Measurements from ENCODE around the gene ELP2. TPM values are rescaled to one million over a fixed set of nuclear protein-coding genes. Genes with fewer than 3 reads are reported as not detected.

Gene ELP2
- total and polyA plus RNA-seq, 2 donors (not counting 3 experiments of a cell fraction or from before 2014, with no cell fraction given) = 37.8 to 90.5 TPM

DNA sequence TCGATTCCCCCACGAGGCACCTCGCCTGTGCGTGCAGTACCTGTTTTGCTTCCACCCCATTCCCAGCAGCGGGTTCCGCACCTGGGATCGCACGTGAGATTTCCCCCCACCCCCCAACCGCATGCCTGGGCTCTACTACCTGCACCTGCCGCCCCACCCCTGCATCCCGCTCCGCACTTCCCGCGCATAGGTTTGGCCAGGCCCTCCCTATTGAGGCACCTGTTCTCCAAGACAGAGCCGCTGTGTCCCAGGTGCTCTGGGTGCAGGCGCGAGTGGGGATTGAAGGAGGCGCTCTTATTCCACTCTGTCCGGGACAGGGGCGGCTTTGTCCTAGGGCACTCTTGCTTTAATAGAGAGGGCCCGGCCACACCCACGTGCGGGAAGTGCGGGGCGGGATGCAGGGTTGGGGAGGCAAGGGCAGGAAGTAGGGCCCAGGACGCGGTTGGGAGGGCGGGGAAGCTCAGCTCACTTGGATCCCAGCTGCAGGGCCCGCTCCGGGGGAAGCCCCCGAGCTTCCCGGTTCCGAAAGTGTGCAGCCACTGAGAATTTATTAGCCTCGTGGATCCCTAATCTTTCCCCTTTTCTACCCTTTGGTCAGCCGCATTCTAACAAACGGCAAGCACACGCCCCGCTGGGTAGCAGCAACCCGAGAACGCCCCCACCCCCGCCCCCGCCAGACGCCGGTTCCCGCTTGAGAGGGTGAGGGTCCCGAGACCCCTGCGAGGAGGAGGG lies 56.9 kb downstream of the ELP2 start:
- H3K9me1 ChIP-seq (replicated peaks; ENCODE audit: control insufficient read depth, extremely low read depth, insufficient read depth, low read length) = no peaks in the 10 kb centered on the region
- H3K79me2 ChIP-seq (ENCODE audit: control insufficient read depth, insufficient read depth, low read length) = no peaks in the 10 kb centered on the region
- peak overlapping the region; percentile 83 for H2AFZ ChIP-seq (ENCODE audit: low read depth, low read length)
- TF ChIP-seq, protein P1, sequence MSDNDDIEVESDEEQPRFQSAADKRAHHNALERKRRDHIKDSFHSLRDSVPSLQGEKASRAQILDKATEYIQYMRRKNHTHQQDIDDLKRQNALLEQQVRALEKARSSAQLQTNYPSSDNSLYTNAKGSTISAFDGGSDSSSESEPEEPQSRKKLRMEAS (IDR thresholded peaks at IDR 0.05; ENCODE audit: insufficient read depth, insufficient read length) = no peak
- TF ChIP-seq JUN (IDR thresholded peaks at IDR 0.05; ENCODE audit: borderline replicate concordance, insufficient read depth, insufficient read length, low read depth) (no peak), GATA2 (IDR thresholded peaks at IDR 0.05; ENCODE audit: insufficient read depth, insufficient read length, low read depth, low read length) (no peak), MYC (IDR thresholded peaks at IDR 0.05; ENCODE audit: low read depth, low read length) (no peak), POLR2A (IDR thresholded peaks at IDR 0.05; ENCODE audit: low read depth, low read length) (no peak), POLR2AphosphoS5 (IDR thresholded peaks at IDR 0.05; ENCODE audit: insufficient read depth, low read depth, low read length) (no peak), EZH2 (IDR thresholded peaks at IDR 0.05; ENCODE audit: borderline replicate concordance, low read depth, low read length, severe bottlenecking) (no peak), FOS (IDR thresholded peaks at IDR 0.05; ENCODE audit: borderline replicate concordance, insufficient read depth, low read length) (no peak)
- TF ChIP-seq, protein P2, sequence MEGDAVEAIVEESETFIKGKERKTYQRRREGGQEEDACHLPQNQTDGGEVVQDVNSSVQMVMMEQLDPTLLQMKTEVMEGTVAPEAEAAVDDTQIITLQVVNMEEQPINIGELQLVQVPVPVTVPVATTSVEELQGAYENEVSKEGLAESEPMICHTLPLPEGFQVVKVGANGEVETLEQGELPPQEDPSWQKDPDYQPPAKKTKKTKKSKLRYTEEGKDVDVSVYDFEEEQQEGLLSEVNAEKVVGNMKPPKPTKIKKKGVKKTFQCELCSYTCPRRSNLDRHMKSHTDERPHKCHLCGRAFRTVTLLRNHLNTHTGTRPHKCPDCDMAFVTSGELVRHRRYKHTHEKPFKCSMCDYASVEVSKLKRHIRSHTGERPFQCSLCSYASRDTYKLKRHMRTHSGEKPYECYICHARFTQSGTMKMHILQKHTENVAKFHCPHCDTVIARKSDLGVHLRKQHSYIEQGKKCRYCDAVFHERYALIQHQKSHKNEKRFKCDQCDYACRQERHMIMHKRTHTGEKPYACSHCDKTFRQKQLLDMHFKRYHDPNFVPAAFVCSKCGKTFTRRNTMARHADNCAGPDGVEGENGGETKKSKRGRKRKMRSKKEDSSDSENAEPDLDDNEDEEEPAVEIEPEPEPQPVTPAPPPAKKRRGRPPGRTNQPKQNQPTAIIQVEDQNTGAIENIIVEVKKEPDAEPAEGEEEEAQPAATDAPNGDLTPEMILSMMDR (IDR thresholded peaks at IDR 0.05; ENCODE audit: extremely low read depth in 1 of 2, insufficient read depth in 1 of 2, low read depth in 1 of 2, low read length in 2 of 2) = no peak
- H3K4me1 ChIP-seq (ENCODE audit: control insufficient read depth, extremely low read depth, insufficient read depth, low read length) = peaks cover 4% of the 10 kb centered on the region
- DNase-seq (ENCODE audit: low read depth, low spot score) (no peak), FAIRE-seq (peak; percentile 53)
- peaks cover 0 to 8% of the 10 kb centered on the region in 2 experiments for H3K27me3 ChIP-seq (ENCODE audit: control insufficient read depth in 2 of 2, insufficient read depth in 2 of 2, low read length in 2 of 2)
- ChIA-PET POLR2A (interaction anchor here (2.1 kb wide), 1 partner anchor 58 kb away, joined by 6 read pairs; the partner anchor contains the start of gene SLC39A6), CTCF (interaction anchor here (0.9 to 1.3 kb wide), 4 partner anchors 38 to 98 kb away, joined by 3 to 5 read pairs (median 4); partner anchors contain the start of gene ELP2)
- intact Hi-C loops (cut with micrococcal nuclease) = loop anchor here (1.0 to 5.0 kb wide), 3 partner anchors 57 to 119 kb away; partner anchors contain the start of genes ELP2, FHOD3, RPRD1A and SLC39A6
- H3K4me3 ChIP-seq (replicated peaks in 1 of 3; ENCODE audit: insufficient read depth in 1 of 3, low read depth in 1 of 3, low read length in 3 of 3) = peak overlapping the region; percentile 49 to 79 (median 59)
- no peaks in the 10 kb centered on the region for H3K9me3 ChIP-seq (replicated peaks; ENCODE audit: control insufficient read depth, insufficient read depth, low read length)
- peak overlapping the region; percentile 56 for H3K9ac ChIP-seq (replicated peaks; ENCODE audit: extremely low read depth, insufficient read depth, low read length)
- H3K4me2 ChIP-seq (ENCODE audit: insufficient read depth, low read length) = peak overlapping the region; percentile 72
- no peak overlapping the region for H3K27ac ChIP-seq (ENCODE audit: insufficient read depth, low read depth, low read length)
- no peaks in the 10 kb centered on the region for H4K20me1 ChIP-seq (replicated peaks; ENCODE audit: control insufficient read depth, extremely low read depth, insufficient read depth, low read length)
- H3K36me3 ChIP-seq (ENCODE audit: control insufficient read depth in 2 of 2, extremely low read depth in 1 of 2, insufficient read depth in 2 of 2, low read length in 2 of 2) = no peaks in the 10 kb centered on the region
- dilution Hi-C loops (cut with MboI; ENCODE audit: extremely low pct_ligation_motif_present, low sequenced_read_pairs) = no loop called here
- TSS peak; percentile 52 for BruUV-seq (replicated peaks)
